HUES48 (cell line): ENCODE data around the gene DYNC2LI1.

Experiments used
- H3K27ac ChIP-seq: one replicate; pipeline ENCODE4 v1.7.0; 2013; ENCODE audit warnings: low read depth, low read length, inconsistent platforms
- H3K27me3 ChIP-seq: 2 replicates; pipeline ENCODE4 v1.6.1; 2013; ENCODE audit warnings: mild to moderate bottlenecking, low read length; ENCODE audit not compliant: control insufficient read depth, insufficient read depth
- H3K36me3 ChIP-seq: 2 replicates; pipeline ENCODE4 v1.6.1; 2013; ENCODE audit warnings: low read length; ENCODE audit not compliant: control insufficient read depth, insufficient read depth
- H3K4me1 ChIP-seq: 2 replicates; pipeline ENCODE4 v1.6.1; 2013; ENCODE audit warnings: mild to moderate bottlenecking, low read length; ENCODE audit not compliant: control insufficient read depth, insufficient read depth
- H3K4me3 ChIP-seq: 2 replicates; pipeline ENCODE4 v1.5.1; 2013; ENCODE audit warnings: mild to moderate bottlenecking, low read depth, low read length
- H3K9ac ChIP-seq: 2 replicates; pipeline ENCODE4 v1.6.1; 2013; ENCODE audit warnings: mild to moderate bottlenecking, low read depth, low read length, moderate library complexity
- H3K9me3 ChIP-seq: 2 replicates; pipeline ENCODE4 v1.6.1; 2013; ENCODE audit warnings: low read length; ENCODE audit not compliant: control insufficient read depth, insufficient read depth

The DYNC2LI1 gene

DNA sequence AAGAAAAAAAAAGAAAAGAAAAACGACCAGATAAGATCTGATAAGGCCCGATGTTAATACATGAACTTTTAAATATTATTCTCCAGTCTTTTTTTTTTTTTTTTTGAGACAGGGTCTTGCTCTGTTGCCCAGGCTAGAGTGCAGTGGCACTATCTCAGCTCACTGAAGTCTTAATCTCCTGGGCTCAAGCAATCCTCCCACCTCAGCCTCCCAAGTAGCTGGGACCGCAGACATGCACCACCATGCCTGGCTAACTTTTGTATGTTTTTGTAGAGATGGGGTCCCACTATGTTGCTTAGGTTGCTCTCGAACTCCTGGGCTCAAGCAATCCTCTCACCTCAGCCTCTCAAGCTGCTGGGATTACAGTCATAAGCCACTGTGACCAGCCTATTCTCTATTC, 63.2 kb downstream of the DYNC2LI1 start:
- no peak overlapping the region for H3K4me3 ChIP-seq
- no peak overlapping the region for H3K27ac ChIP-seq
- no peaks in the 10 kb centered on the region for H3K9me3 ChIP-seq
- no peak overlapping the region for H3K9ac ChIP-seq
- no peaks in the 10 kb centered on the region for H3K36me3 ChIP-seq
- H3K27me3 ChIP-seq, result peaks cover 6% of the 10 kb centered on the region
- H3K4me1 ChIP-seq, result no peaks in the 10 kb centered on the region

DNA sequence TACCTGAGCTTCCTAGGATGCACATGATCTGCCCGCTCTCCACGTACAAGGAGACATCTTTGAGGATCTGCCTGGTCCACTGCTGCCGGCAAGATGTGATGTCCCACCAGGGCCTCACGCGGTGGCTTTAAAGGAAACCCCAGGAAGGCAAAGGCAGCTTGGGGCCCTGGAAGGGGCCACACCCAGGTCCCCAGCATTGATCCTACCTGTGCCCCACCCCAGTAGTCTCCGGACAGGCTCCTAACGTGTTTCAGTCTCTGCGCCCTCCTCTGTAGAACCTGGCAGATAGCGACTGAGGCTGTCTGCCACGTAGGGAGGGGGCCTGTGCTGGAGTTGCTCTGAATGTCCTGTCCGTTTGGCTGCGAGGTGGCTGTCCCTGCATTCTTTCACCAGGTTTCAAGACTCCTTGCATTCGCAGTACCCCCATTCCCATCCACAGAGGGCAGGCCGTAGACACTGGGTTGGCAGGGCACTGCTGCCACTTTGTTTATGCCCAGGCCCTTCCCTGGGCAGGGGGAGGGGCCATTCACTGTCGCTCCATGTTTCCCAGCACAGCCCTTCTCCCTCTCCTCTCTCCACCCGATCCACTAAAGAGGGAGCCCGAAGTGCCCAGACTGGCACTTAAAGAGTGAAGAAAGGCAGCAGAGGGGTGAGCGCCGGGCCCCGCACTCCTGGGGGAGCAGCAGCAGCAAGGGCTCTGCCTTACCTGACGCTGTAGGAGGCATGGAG, 64.2 kb downstream of the DYNC2LI1 start:
- H3K9ac ChIP-seq, result no peak overlapping the region
- H3K9me3 ChIP-seq, result no peaks in the 10 kb centered on the region
- H3K27ac ChIP-seq, result no peak overlapping the region
- no peaks in the 10 kb centered on the region for H3K36me3 ChIP-seq
- H3K27me3 ChIP-seq, result no peaks in the 10 kb centered on the region
- no peak overlapping the region for H3K4me3 ChIP-seq
- no peaks in the 10 kb centered on the region for H3K4me1 ChIP-seq

DNA sequence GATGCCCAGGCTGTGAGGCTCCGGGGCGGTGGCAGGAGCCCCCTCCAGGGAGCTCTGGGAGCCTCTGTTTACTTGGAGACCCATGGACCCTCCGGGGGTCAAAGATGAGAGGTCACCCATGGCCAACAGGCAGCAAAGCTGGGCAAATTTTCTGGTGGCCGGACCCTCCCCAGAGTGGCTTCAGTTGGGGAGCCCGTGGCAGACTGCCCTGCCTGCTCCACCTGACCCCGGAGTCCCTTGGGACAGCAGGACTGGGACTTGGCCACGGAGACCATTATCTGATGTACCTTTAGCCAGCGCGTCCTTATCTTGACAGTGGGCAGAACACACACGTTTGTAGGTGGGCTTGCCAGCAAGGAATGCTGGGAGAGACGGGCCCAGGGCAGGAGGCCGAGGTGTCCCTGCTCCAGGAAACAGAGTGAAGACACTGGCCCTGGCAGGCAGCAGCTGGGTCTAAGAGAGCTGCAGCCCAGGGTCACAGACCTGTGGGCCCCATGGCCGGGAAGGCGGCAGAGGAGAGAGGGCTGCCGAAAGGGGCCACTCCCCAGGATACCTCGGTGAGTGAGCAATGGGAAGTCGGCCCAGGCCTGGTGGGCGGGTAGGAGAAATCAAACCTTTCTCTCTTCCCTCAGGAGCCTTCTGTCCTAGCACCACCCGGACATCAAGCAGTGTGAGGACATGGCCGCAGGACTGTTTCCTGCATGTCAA, 64.9 kb downstream of the DYNC2LI1 start, which contains the start of the genes ABCG5 and ABCG8:
ABCG5 (minus strand) TSS at position 280 of the 708 bp plus-strand sequence; CDS start at position 120, 160 bp downstream.
ABCG8 (plus strand) TSS at position 412 of the 708 bp plus-strand sequence; CDS start at position 495, 83 bp downstream.
- Histone ChIP-seq H3K4me1 (no peaks in the 10 kb centered on the region), H3K4me3 (no peak within 1 kb of the TSS), H3K9ac (no peak within 1 kb of the TSS), H3K27ac (no peak within 1 kb of the TSS), H3K36me3 (no peaks in the 10 kb centered on the region), H3K9me3 (no peaks in the 10 kb centered on the region), H3K27me3 (no peaks in the 10 kb centered on the region)

DNA sequence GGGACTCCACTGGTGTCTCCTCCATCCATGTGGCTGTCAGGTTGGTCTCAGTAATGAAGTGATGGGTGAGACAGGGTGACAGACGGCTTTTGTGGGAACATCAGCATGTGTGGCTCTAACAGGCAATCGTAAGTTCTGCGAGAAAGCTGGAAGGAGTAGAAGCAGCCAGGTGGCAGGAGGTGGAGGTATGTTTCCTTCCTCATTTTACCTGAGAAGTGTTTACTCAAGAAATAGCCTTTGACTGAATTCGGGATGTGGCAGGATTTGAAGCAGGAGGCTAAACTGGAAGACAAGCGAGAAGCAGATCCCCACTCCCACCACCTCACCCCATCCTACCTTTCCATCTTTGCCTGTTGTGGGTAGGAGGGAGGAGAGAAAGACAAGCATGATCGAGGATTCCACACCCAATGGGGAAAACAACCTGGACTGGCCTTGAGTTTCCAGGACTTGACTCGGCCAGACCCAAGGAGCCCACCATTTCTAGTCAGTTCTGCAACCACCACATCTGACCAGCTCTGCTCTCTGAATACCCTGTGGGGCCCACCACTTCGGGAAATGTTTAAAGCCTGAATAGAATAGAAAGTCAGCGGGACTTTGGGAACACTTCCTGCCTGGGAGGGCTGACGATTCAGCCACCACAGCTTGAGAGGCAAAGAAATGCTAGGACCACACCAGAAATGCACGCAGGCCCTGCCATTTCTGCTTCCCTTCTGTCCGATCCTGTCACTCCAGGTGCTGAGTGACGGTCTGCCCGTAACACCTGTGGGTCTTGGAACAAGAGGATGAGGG, 66.1 kb downstream of the DYNC2LI1 start:
- H3K9ac ChIP-seq, result no peak overlapping the region
- H3K4me1 ChIP-seq, result no peaks in the 10 kb centered on the region
- no peaks in the 10 kb centered on the region for H3K27me3 ChIP-seq
- H3K27ac ChIP-seq, result no peak overlapping the region
- no peak overlapping the region for H3K4me3 ChIP-seq
- no peaks in the 10 kb centered on the region for H3K36me3 ChIP-seq
- no peaks in the 10 kb centered on the region for H3K9me3 ChIP-seq

DNA sequence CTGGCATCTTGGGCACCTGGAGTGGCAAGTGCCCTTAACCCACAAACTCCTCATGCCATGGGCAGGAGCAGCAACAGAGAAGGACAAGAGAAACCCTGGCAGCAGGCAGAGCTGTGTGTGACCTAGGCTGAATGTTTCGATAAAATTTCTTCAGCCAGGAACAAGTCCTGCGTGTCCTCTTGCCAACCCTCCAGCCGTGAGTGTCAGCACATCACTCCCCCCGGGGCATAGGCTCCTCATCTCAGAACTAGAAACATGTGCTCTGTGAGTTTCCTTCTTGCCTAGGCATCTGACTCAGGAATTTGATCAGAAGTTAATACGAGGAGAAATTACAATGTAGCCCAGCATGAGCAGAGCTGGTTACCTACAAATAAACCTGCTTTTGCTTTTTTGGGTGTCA, 67.1 kb downstream of the DYNC2LI1 start:
- H3K4me1 ChIP-seq, result no peaks in the 10 kb centered on the region
- no peaks in the 10 kb centered on the region for H3K36me3 ChIP-seq
- H3K27ac ChIP-seq, result no peak overlapping the region
- no peak overlapping the region for H3K9ac ChIP-seq
- H3K9me3 ChIP-seq, result no peaks in the 10 kb centered on the region
- H3K4me3 ChIP-seq, result no peak overlapping the region
- H3K27me3 ChIP-seq, result no peaks in the 10 kb centered on the region

DNA sequence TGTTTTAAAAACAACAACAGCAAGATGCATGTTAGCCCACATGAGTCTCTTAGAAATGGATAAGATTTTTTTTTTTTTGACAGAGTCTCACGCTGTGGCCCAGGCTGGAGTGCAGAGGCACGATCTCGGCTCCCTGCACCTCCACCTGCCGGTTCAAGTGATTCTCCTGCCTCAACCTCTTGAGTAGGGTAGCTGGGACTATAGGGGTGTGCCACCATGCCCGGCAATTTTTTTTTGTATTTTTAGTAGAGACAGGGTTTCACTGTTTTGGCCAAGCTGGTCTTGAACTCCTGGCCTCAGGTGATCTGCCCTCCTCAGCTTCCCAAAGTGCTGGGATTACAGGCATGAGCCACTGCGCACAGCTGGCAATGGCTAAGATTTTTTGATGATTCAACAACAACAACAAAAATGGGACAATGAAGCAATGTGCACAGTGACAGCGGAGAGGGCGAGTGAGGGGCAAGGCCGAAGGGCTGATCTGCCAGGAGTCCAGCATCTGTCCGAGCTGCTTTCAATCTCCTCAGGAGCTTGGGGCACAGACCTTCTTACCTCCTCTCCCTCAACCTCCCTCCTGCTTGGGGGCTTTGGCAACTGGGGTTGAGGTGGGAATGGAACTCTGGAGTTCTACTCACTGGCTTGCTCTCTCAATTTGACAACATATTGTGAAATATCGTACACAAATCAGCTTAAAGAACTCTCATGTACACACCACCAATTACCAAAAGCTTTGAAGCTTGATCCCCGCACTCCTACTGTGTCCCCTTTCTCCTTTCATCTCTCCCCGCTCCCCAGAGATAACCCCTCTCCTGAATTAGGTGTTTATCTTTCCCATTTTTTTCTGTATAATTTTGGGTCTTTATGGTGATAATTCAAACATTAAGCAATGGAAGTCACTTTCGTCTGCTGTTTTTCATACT, 68.4 kb downstream of the DYNC2LI1 start:
- H3K36me3 ChIP-seq, result no peaks in the 10 kb centered on the region
- no peak overlapping the region for H3K27ac ChIP-seq
- no peak overlapping the region for H3K4me3 ChIP-seq
- H3K4me1 ChIP-seq, result no peaks in the 10 kb centered on the region
- H3K9ac ChIP-seq, result no peak overlapping the region
- no peaks in the 10 kb centered on the region for H3K27me3 ChIP-seq
- H3K9me3 ChIP-seq, result no peaks in the 10 kb centered on the region

DNA sequence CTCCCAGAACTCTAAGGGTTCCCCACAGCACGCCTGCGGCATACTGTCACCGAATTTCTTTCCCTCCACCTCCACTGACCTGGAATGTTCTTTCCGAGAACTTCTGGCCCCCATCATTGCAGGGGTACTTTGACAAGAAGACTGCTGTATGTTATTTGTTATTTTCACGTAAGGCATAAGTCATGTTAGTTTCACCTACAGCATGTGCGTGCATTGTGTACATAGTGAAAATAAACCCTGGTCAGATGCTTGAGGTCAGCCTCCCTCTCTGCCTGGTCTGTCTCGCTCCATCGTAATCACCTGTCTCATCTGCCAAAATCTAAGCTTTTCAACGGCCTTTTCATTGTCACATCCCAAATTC, 69.0 kb downstream of the DYNC2LI1 start:
- Histone ChIP-seq H3K4me1 (no peaks in the 10 kb centered on the region), H3K36me3 (no peaks in the 10 kb centered on the region), H3K4me3 (no peak overlapping the region), H3K27me3 (no peaks in the 10 kb centered on the region), H3K27ac (no peak overlapping the region), H3K9ac (no peak overlapping the region), H3K9me3 (no peaks in the 10 kb centered on the region)

DNA sequence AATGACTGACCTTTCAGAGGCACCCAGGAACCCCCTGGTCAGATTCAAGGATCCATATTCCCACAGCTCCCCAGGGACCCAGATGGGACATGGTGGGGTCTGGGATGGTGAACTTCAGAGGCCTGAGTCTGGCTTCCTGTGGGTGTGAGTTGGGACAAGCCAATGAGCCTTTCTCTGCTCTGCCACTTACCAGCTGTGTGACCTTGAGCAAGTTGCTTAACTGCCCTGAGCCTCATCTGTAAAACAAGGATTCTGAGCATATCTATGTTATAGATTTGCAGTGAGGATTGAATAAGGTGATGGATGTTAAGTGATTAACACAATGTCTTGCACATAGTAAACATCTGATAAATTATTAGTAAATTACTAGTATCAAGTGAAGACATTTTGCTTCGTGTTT, 71.3 kb downstream of the DYNC2LI1 start:
- Histone ChIP-seq H3K9me3 (no peaks in the 10 kb centered on the region), H3K27me3 (no peaks in the 10 kb centered on the region), H3K9ac (no peak overlapping the region), H3K4me1 (no peaks in the 10 kb centered on the region), H3K36me3 (no peaks in the 10 kb centered on the region), H3K27ac (no peak overlapping the region), H3K4me3 (no peak overlapping the region)

DNA sequence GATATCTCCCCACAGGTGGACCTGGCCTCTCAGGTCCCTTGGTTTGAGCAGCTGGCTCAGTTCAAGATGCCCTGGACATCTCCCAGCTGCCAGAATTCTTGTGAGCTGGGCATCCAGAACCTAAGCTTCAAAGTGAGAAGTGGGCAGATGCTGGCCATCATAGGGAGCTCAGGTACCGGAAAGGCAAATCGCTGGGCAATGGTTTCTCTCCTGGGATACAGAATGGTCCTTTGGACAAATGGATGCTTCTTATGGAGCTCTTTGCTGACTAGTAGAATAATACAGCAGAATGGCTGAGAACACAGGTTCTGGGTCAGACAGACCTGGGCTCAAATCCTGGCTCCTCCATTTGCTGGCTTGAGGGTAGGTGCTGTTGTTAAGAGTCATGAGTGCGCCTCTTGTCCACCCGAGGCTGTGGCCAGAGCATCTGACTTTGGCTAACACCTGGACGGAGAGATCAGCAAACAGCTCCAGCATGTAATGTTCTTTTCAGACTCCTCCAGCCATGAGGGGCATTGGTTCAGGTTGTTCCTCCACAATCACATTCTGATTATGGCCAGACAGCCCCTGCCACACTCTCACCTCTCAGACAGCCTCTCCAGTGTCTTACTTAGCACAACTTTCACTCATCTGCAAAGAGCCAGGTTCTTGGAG, 72.4 kb downstream of the DYNC2LI1 start:
- Histone ChIP-seq H3K9ac (no peak overlapping the region), H3K4me1 (no peaks in the 10 kb centered on the region), H3K27me3 (no peaks in the 10 kb centered on the region), H3K4me3 (no peak overlapping the region), H3K9me3 (no peaks in the 10 kb centered on the region), H3K36me3 (no peaks in the 10 kb centered on the region), H3K27ac (no peak overlapping the region)

DNA sequence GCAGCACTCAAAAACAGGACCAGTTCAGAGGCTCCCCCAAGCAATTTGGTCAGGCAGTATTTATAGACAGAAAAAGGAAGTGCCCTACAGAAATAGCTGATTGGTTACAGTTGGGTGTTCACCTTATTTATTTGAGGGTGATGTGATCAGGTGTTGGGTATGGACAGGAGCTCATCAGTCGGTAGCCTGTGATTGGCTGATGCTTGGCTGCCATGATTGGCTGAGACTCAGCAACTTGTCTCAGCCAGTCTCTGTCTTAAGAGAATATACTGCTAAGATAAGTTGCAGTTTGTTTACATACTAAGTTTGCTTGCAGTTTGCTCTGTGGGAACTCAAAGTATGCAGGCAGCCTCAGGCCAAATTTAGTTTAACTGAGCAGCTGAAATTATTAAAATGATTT, 74.4 kb downstream of the DYNC2LI1 start:
- Histone ChIP-seq H3K9ac (no peak overlapping the region), H3K27ac (no peak overlapping the region), H3K9me3 (no peaks in the 10 kb centered on the region)

More for the DNA sequence above, 74.4 kb downstream of the DYNC2LI1 start:
- H3K27me3 ChIP-seq, result no peaks in the 10 kb centered on the region
- no peaks in the 10 kb centered on the region for H3K36me3 ChIP-seq
- no peak overlapping the region for H3K4me3 ChIP-seq
- no peaks in the 10 kb centered on the region for H3K4me1 ChIP-seq
